ENCODE measurements around the gene RAB27B. TPM values are rescaled to one million over a fixed set of nuclear protein-coding genes. Genes with fewer than 3 reads are reported as not detected.

RAB27B gene
- total RNA-seq, 1 donor from 2014 or later: 1.0 TPM

Other genes starting within 250 kb of the RAB27B start
- not detected for gene DYNAP, start 237.2 kb upstream of the RAB27B start, total RNA-seq
- gene CCDC68, start 131.0 kb downstream of the RAB27B start, total RNA-seq: 4.6 TPM